Measurements from ENCODE around the gene DAZ2.
"Not testable (repeated sequence)": the region's sequence is repeated elsewhere in the genome, so short reads cannot be mapped to it uniquely, and the experiment has no call there.

DAZ2 gene

GRCh38 chrY:23219233-23219632, at the start of gene DAZ2:
Gene DAZ2, plus strand, starts transcription at chrY:23219533. Its CDS starts 208 bp downstream, at chrY:23219741.
- H3K9me3 ChIP-seq (ENCODE audit: control insufficient read depth, low read depth, low read length); H3K36me3 ChIP-seq (ENCODE audit: control insufficient read depth, low read depth, low read length); H3K9ac ChIP-seq (ENCODE audit: low read length); H3K4me1 ChIP-seq (ENCODE audit: control insufficient read depth, low read depth, low read length); H3K27me3 ChIP-seq (ENCODE audit: control insufficient read depth, insufficient read depth, low read length); H3K27ac ChIP-seq (ENCODE audit: low read length); H3K4me3 ChIP-seq (ENCODE audit: low read length): not testable (repeated sequence)

DNA sequence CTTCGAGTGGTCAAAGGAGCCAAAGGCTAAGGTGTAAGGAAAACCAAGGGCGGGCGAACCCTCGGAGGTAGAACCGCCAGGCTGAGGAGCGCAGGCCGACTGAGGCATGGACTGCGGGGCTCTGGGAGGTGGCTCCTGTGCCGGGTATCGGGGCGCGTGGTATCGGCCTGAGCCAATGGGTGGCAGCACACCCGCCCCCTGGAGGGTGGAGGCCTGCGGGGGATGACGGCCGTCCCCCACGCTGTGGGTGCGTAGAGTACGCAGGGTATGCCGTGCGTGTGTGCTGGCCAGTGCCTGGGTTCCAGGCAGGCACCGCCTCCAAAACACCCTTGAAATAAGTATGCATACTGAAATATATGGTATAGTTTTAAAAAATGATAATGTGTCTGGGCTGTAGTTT, 20.4 kb upstream of the DAZ2 start, which contains the start of gene DAZ1:
Gene DAZ1 (minus strand): TSS at position 101 of the 400 bp plus-strand sequence. CDS start 208 bp downstream, outside the sequence.
- H3K4me3 ChIP-seq (ENCODE audit: low read length); H3K9me3 ChIP-seq (ENCODE audit: control insufficient read depth, low read depth, low read length); H3K27me3 ChIP-seq (ENCODE audit: control insufficient read depth, insufficient read depth, low read length); H3K27ac ChIP-seq (ENCODE audit: low read length); H3K36me3 ChIP-seq (ENCODE audit: control insufficient read depth, low read depth, low read length); H3K4me1 ChIP-seq (ENCODE audit: control insufficient read depth, low read depth, low read length); H3K9ac ChIP-seq (ENCODE audit: low read length): not testable (repeated sequence)

DNA sequence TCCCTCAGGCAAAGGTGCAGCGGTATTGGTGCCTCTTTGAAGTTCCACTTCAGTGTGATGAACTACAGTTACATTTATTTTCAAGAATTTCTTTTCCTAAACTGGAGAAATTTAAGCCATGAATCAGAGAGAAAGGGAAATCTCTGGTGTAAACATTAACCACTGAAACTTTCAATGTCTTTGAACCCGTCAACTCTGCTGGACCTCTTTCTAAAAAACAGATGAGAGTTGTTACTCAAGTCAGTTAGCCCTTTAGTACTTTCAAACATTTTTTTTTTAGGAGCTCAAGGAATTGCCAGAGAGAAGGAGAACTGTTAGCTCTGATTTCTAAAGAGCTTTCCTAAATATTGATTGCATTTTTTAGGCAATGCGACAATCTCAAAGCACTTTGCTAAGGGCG, 11.9 kb upstream of the DAZ2 start:
- not testable (repeated sequence) for H3K4me1 ChIP-seq (ENCODE audit: control insufficient read depth, low read depth, low read length); H3K27me3 ChIP-seq (ENCODE audit: control insufficient read depth, insufficient read depth, low read length); H3K4me3 ChIP-seq (ENCODE audit: low read length); H3K9me3 ChIP-seq (ENCODE audit: control insufficient read depth, low read depth, low read length); H3K27ac ChIP-seq (ENCODE audit: low read length); H3K9ac ChIP-seq (ENCODE audit: low read length); H3K36me3 ChIP-seq (ENCODE audit: control insufficient read depth, low read depth, low read length)

- not testable (repeated sequence) for H3K4me3 ChIP-seq (ENCODE audit: low read length); H3K9me3 ChIP-seq (ENCODE audit: control insufficient read depth, low read depth, low read length); H3K9ac ChIP-seq (ENCODE audit: low read length); H3K4me1 ChIP-seq (ENCODE audit: control insufficient read depth, low read depth, low read length); H3K27ac ChIP-seq (ENCODE audit: low read length); H3K27me3 ChIP-seq (ENCODE audit: control insufficient read depth, insufficient read depth, low read length); H3K36me3 ChIP-seq (ENCODE audit: control insufficient read depth, low read depth, low read length)
Measured at GRCh38 chrY:23209802-23210495, 9.4 kb upstream of the DAZ2 start.

GRCh38 chrY:23210681-23211080, 8.7 kb upstream of the DAZ2 start:
- H3K9me3 ChIP-seq (ENCODE audit: control insufficient read depth, low read depth, low read length); H3K4me3 ChIP-seq (ENCODE audit: low read length); H3K27ac ChIP-seq (ENCODE audit: low read length); H3K4me1 ChIP-seq (ENCODE audit: control insufficient read depth, low read depth, low read length); H3K36me3 ChIP-seq (ENCODE audit: control insufficient read depth, low read depth, low read length); H3K9ac ChIP-seq (ENCODE audit: low read length); H3K27me3 ChIP-seq (ENCODE audit: control insufficient read depth, insufficient read depth, low read length): not testable (repeated sequence)
